ENCODE data around the gene HIP1R. TPM values are rescaled to one million over a fixed set of nuclear protein-coding genes. Genes with fewer than 3 reads are reported as not detected.

Gene HIP1R
- total RNA-seq, 1 donor from 2014 or later = 28.2 TPM

GRCh38 chr12:122862872-122863701, 27.8 kb downstream of the HIP1R start:
- DNase-seq = peak; percentile 83
- Histone ChIP-seq H3K27ac (peak overlapping the region; percentile 65), H3K9me3 (no peaks in the 10 kb centered on the region), H3K36me3 (peaks cover 72% of the 10 kb centered on the region), H3K4me1 (peaks cover 44% of the 10 kb centered on the region), H3K27me3 (ENCODE audit: low read depth) (no peaks in the 10 kb centered on the region), H3K4me3 (no peak overlapping the region)
- no peak for TF ChIP-seq CTCF (IDR thresholded peaks at IDR 0.05)
- intact Hi-C loops (cut with DNase I) = loop anchor here (5.0 kb wide), 1 partner anchor 89 kb away; no protein-coding TSS in a partner anchor
- ATAC-seq = peak; percentile 58 to 65

- intact Hi-C loops (cut with DNase I) = loop anchor here (5.0 kb wide), 1 partner anchor 87 kb away; no protein-coding TSS in a partner anchor
- ATAC-seq = no peak
- peaks cover 83% of the 10 kb centered on the region for H3K36me3 ChIP-seq
- H3K4me3 ChIP-seq = no peak overlapping the region
- no peak for TF ChIP-seq CTCF (IDR thresholded peaks at IDR 0.05)
- no peaks in the 10 kb centered on the region for H3K27me3 ChIP-seq (ENCODE audit: low read depth)
- DNase-seq = no peak
- peaks cover 61% of the 10 kb centered on the region for H3K4me1 ChIP-seq
- H3K27ac ChIP-seq = no peak overlapping the region
- H3K9me3 ChIP-seq = no peaks in the 10 kb centered on the region
These were observed 29.6 kb downstream of the HIP1R start for GRCh38 chr12:122864894-122865253.

- Histone ChIP-seq H3K4me3 (no peak overlapping the region), H3K27ac (no peak overlapping the region), H3K9me3 (no peaks in the 10 kb centered on the region), H3K27me3 (ENCODE audit: low read depth) (no peaks in the 10 kb centered on the region), H3K36me3 (peaks cover 85% of the 10 kb centered on the region), H3K4me1 (peaks cover 61% of the 10 kb centered on the region)
- intact Hi-C loops (cut with DNase I) = no loop called here
- TF ChIP-seq CTCF (IDR thresholded peaks at IDR 0.05) = peak; percentile 32
- ATAC-seq = peak; percentile 1 to 12
- DNase-seq = peak; percentile 63
These were observed 30.3 kb downstream of the HIP1R start for GRCh38 chr12:122865268-122866231.

- peaks cover 81% of the 10 kb centered on the region for H3K36me3 ChIP-seq
These were observed 31.1 kb downstream of the HIP1R start for GRCh38 chr12:122866379-122866778.

More at GRCh38 chr12:122866379-122866778, 31.1 kb downstream of the HIP1R start:
- no peak for DNase-seq
- Histone ChIP-seq H3K27me3 (ENCODE audit: low read depth) (no peaks in the 10 kb centered on the region), H3K27ac (no peak overlapping the region), H3K9me3 (no peaks in the 10 kb centered on the region), H3K4me3 (no peak overlapping the region), H3K4me1 (peaks cover 64% of the 10 kb centered on the region)
- no peak for TF ChIP-seq CTCF (IDR thresholded peaks at IDR 0.05)
- no peak for ATAC-seq
- intact Hi-C loops (cut with DNase I) = no loop called here

Data from lower lobe of right lung (tissue), 2 donors.